Measurements from ENCODE around the gene CIAO2A. TPM values are rescaled to one million over a fixed set of nuclear protein-coding genes. Genes with fewer than 3 reads are reported as not detected.

CIAO2A gene
- total RNA-seq, 3 donors from 2014 or later (not counting 1 experiment from before 2014, with no cell fraction given) = 20.2 to 23.9 (median 22.9) TPM

- DNase-seq = no peak
- H3K9me3 ChIP-seq (ENCODE audit: control insufficient read depth, insufficient read depth, low read length) = no peaks in the 10 kb centered on the region
- H3K36me3 Mint-ChIP-seq = peaks cover 13% of the 10 kb centered on the region
- intact Hi-C loops (cut with micrococcal nuclease) = no loop called here
- 80% methylated on average over 9 of the region's 9 CpGs for WGBS (ENCODE audit: insufficient coverage)
- H3K27me3 Mint-ChIP-seq (ENCODE audit: low read depth in 2 of 2) = no peaks in the 10 kb centered on the region
- peaks cover 80% of the 10 kb centered on the region for H3K36me3 ChIP-seq (ENCODE audit: control insufficient read depth, insufficient read depth, low read length)
- ATAC-seq = no peak
- H3K4me3 ChIP-seq (ENCODE audit: low read length) = no peak overlapping the region
- TF ChIP-seq CTCF (IDR thresholded peaks at IDR 0.05) = no peak
- no peak overlapping the region for H3K27ac ChIP-seq (ENCODE audit: low read length)
- H3K27ac Mint-ChIP-seq = no peak overlapping the region
- no peak overlapping the region for H3K4me3 Mint-ChIP-seq
- no peaks in the 10 kb centered on the region for H3K27me3 ChIP-seq (ENCODE audit: control insufficient read depth, insufficient read depth, low read length)
- H3K4me1 Mint-ChIP-seq = peaks cover 0 to 8% of the 10 kb centered on the region in 2 donors
- no peaks in the 10 kb centered on the region for H3K9me3 Mint-ChIP-seq
- no peaks in the 10 kb centered on the region for H3K4me1 ChIP-seq (ENCODE audit: control insufficient read depth, insufficient read depth, low read length)
These were observed 40.7 kb upstream of the CIAO2A start for GRCh38 chr15:64134345-64134829.

- H3K4me3 Mint-ChIP-seq = no peak overlapping the region
- 97% methylated on average over 10 of the region's 10 CpGs for WGBS (ENCODE audit: insufficient coverage)
These were observed 40.1 kb upstream of the CIAO2A start for GRCh38 chr15:64133623-64134344.

GRCh38 chr15:64132217-64132616, 38.6 kb upstream of the CIAO2A start:
- H3K4me1 Mint-ChIP-seq = peaks cover 11 to 12% of the 10 kb centered on the region in 2 donors
- H3K27me3 Mint-ChIP-seq (ENCODE audit: low read depth in 2 of 2) = no peaks in the 10 kb centered on the region
- no peak for TF ChIP-seq CTCF (IDR thresholded peaks at IDR 0.05)
- H3K9me3 Mint-ChIP-seq = no peaks in the 10 kb centered on the region
- H3K27ac ChIP-seq (ENCODE audit: low read length) = no peak overlapping the region
- H3K36me3 Mint-ChIP-seq = peaks cover 18% of the 10 kb centered on the region
- no peak overlapping the region for H3K4me3 Mint-ChIP-seq
- DNase-seq = no peak
- peaks cover 83% of the 10 kb centered on the region for H3K36me3 ChIP-seq (ENCODE audit: control insufficient read depth, insufficient read depth, low read length)
- no peaks in the 10 kb centered on the region for H3K9me3 ChIP-seq (ENCODE audit: control insufficient read depth, insufficient read depth, low read length)
- ATAC-seq = no peak
- intact Hi-C loops (cut with micrococcal nuclease) = no loop called here
- H3K27ac Mint-ChIP-seq = no peak overlapping the region
- WGBS (ENCODE audit: insufficient coverage) = 96% methylated on average over 4 of the region's 4 CpGs
- no peak overlapping the region for H3K4me3 ChIP-seq (ENCODE audit: low read length)
- no peaks in the 10 kb centered on the region for H3K4me1 ChIP-seq (ENCODE audit: control insufficient read depth, insufficient read depth, low read length)
- no peaks in the 10 kb centered on the region for H3K27me3 ChIP-seq (ENCODE audit: control insufficient read depth, insufficient read depth, low read length)

More at GRCh38 chr15:64133623-64134344, 40.1 kb upstream of the CIAO2A start:
- no peaks in the 10 kb centered on the region for H3K9me3 Mint-ChIP-seq
- H3K4me1 ChIP-seq (ENCODE audit: control insufficient read depth, insufficient read depth, low read length) = no peaks in the 10 kb centered on the region
- peaks cover 82% of the 10 kb centered on the region for H3K36me3 ChIP-seq (ENCODE audit: control insufficient read depth, insufficient read depth, low read length)
- no peak overlapping the region for H3K27ac ChIP-seq (ENCODE audit: low read length)
- DNase-seq (no peak), ATAC-seq (no peak)
- no peaks in the 10 kb centered on the region for H3K27me3 Mint-ChIP-seq (ENCODE audit: low read depth in 2 of 2)
- no peak for TF ChIP-seq CTCF (IDR thresholded peaks at IDR 0.05)
- H3K4me1 Mint-ChIP-seq = peaks cover 0 to 8% of the 10 kb centered on the region in 2 donors
- no peak overlapping the region for H3K4me3 ChIP-seq (ENCODE audit: low read length)
- no peak overlapping the region for H3K27ac Mint-ChIP-seq
- H3K36me3 Mint-ChIP-seq = peaks cover 13% of the 10 kb centered on the region
- no peaks in the 10 kb centered on the region for H3K27me3 ChIP-seq (ENCODE audit: control insufficient read depth, insufficient read depth, low read length)
- intact Hi-C loops (cut with micrococcal nuclease) = no loop called here
- no peaks in the 10 kb centered on the region for H3K9me3 ChIP-seq (ENCODE audit: control insufficient read depth, insufficient read depth, low read length)

All from natural killer cell (primary cell).